OCI-LY1 (cell line): Measurements from ENCODE around the gene IFTAP.
A peak's percentile ranks its signal among the peaks of the same experiment; 100 is the strongest.

Experiments used
- H2AFZ ChIP-seq: fragments of 200-600 bp; sonication (generic), shearing (Covaris generic); 2 replicates; pipeline ENCODE4 v1.6.0; 2014; ENCODE audit warnings: antibody characterized with exemption, mild to moderate bottlenecking, low read length
- H3F3A ChIP-seq: fragments of 200-600 bp; sonication (generic), shearing (Covaris generic); 2 replicates; pipeline ENCODE4 v1.6.0; 2014; ENCODE audit warnings: mild to moderate bottlenecking, antibody characterized with exemption, low read length, moderate library complexity; ENCODE audit not compliant: insufficient read depth
- H3K27ac ChIP-seq: fragments of 200-600 bp; sonication (generic); 2 replicates; pipeline ENCODE4 v1.5.1; 2014; ENCODE audit warnings: low read length, mixed run types, mild to moderate bottlenecking, low read depth; ENCODE audit not compliant: poor library complexity, severe bottlenecking
- H3K27me3 ChIP-seq: fragments of 200-600 bp; sonication (generic); 2 replicates; pipeline ENCODE4 v1.6.0; 2014; ENCODE audit warnings: antibody characterized with exemption, mild to moderate bottlenecking, low read length, moderate library complexity; ENCODE audit not compliant: insufficient read depth
- H3K36me3 ChIP-seq: fragments of 200-600 bp; sonication (generic); 2 replicates; pipeline ENCODE4 v1.6.1; 2014; ENCODE audit warnings: mild to moderate bottlenecking, antibody characterized with exemption, low read length, moderate library complexity, mixed read lengths; ENCODE audit not compliant: insufficient read depth
- H3K4me1 ChIP-seq: fragments of 200-600 bp; sonication (generic); 2 replicates; pipeline ENCODE4 v1.5.1; 2014; ENCODE audit warnings: mild to moderate bottlenecking, low read length, moderate library complexity; ENCODE audit not compliant: insufficient read depth, severe bottlenecking
- H3K4me2 ChIP-seq: fragments of 200-600 bp; sonication (generic), shearing (Covaris generic); 2 replicates; pipeline ENCODE4 v1.6.1; 2014; ENCODE audit warnings: low read length
- H3K4me3 ChIP-seq: fragments of 200-600 bp; sonication (generic); 2 replicates; pipeline ENCODE4 v1.5.1; 2014; ENCODE audit warnings: low read length, low read depth, mild to moderate bottlenecking, mixed read lengths; ENCODE audit not compliant: poor library complexity, severe bottlenecking
- H3K79me2 ChIP-seq: fragments of 200-600 bp; shearing (Covaris generic); 2 replicates; pipeline ENCODE4 v1.6.1; 2016; ENCODE audit warnings: mixed run types, low read length, mixed read lengths; ENCODE audit not compliant: insufficient read depth
- H3K9ac ChIP-seq: fragments of 200-600 bp; sonication (generic), shearing (Covaris generic); 2 replicates; pipeline ENCODE4 v1.6.1; 2014; ENCODE audit warnings: mild to moderate bottlenecking, low read length, mixed read lengths
- H3K9me2 ChIP-seq: fragments of 200-600 bp; sonication (generic), shearing (Covaris generic); 2 replicates; pipeline ENCODE4 v1.6.1; 2014; ENCODE audit warnings: low read depth, mild to moderate bottlenecking, low read length, mixed read lengths
- H3K9me3 ChIP-seq: fragments of 200-600 bp; shearing (Covaris generic); 2 replicates; pipeline ENCODE4 v1.6.1; 2014; ENCODE audit warnings: low read length, mixed read lengths
- H4K20me1 ChIP-seq: fragments of 200-600 bp; sonication (generic), shearing (Covaris generic); 2 replicates; pipeline ENCODE4 v1.6.0; 2016; ENCODE audit warnings: mild to moderate bottlenecking, low read length; ENCODE audit not compliant: insufficient read depth
- CTCF ChIP-seq: fragments of 200-600 bp; sonication (generic), shearing (Covaris generic); IDR thresholded peaks from 2 replicates; pipeline ENCODE4 v1.5.1; 2017; ENCODE audit warnings: mild to moderate bottlenecking, antibody characterized with exemption, low read length, moderate library complexity, mixed read lengths
- EZH2 ChIP-seq: fragments of 200-600 bp; sonication (generic), shearing (Covaris generic); IDR thresholded peaks from 2 replicates; pipeline ENCODE4 v1.8.0; 2017; ENCODE audit warnings: borderline replicate concordance, mixed run types, mild to moderate bottlenecking, antibody characterized with exemption, low read length, moderate library complexity, mixed read lengths

IFTAP gene

GRCh38 chr11:36569095-36569494, 25.2 kb upstream of the IFTAP start:
- Histone ChIP-seq H3K4me2 (peak overlapping the region; percentile 40; the same call in 1 of the 2 replicates), H3K4me1 (peaks cover 90% of the 10 kb centered on the region), H3K36me3 (no peaks in the 10 kb centered on the region), H3K27ac (peak overlapping the region; percentile 81), H3K9ac (peak overlapping the region; percentile 33; the same call in 1 of the 2 replicates), H4K20me1 (no peaks in the 10 kb centered on the region), H2AFZ (no peak overlapping the region), H3K4me3 (peak overlapping the region; percentile 40), H3K27me3 (no peaks in the 10 kb centered on the region), H3F3A (no peaks in the 10 kb centered on the region), H3K9me2 (no peaks in the 10 kb centered on the region), H3K79me2 (no peaks in the 10 kb centered on the region), H3K9me3 (no peaks in the 10 kb centered on the region)
- TF ChIP-seq CTCF (no peak), EZH2 (no peak)

DNA sequence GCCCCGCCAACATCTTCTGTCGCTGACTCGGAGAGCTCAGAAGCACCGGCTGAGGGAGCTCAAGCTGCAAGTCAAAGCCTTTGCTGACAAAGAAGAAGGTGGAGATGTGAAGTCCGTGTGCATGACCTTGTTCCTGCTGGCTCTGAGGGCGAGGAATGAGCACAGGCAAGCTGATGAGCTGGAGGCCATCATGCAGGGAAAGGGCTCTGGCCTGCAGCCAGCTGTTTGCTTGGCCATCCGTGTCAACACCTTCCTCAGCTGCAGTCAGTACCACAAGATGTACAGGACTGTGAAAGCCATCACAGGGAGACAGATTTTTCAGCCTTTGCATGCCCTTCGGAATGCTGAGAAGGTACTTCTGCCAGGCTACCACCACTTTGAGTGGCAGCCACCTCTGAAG, 19.8 kb upstream of the IFTAP start:
- H3K79me2 ChIP-seq, result no peaks in the 10 kb centered on the region
- no peak overlapping the region for H2AFZ ChIP-seq

GRCh38 chr11:36577373-36577772, 16.9 kb upstream of the IFTAP start:
- H3K27ac ChIP-seq, result no peak overlapping the region
- no peaks in the 10 kb centered on the region for H4K20me1 ChIP-seq
- TF ChIP-seq EZH2 (no peak), CTCF (no peak)
- no peak overlapping the region for H3K4me3 ChIP-seq
- peaks cover 11% of the 10 kb centered on the region for H3K9me3 ChIP-seq
- no peak overlapping the region for H2AFZ ChIP-seq
- peak overlapping the region; percentile 26; the same call in 1 of the 2 replicates for H3K4me2 ChIP-seq
- H3K79me2 ChIP-seq, result no peaks in the 10 kb centered on the region
- no peaks in the 10 kb centered on the region for H3F3A ChIP-seq
- no peaks in the 10 kb centered on the region for H3K9me2 ChIP-seq
- H3K27me3 ChIP-seq, result no peaks in the 10 kb centered on the region
- H3K9ac ChIP-seq, result no peak overlapping the region
- H3K36me3 ChIP-seq, result no peaks in the 10 kb centered on the region; the same call in 1 of the 2 replicates
- peaks cover 52% of the 10 kb centered on the region for H3K4me1 ChIP-seq

More for the DNA sequence above, 19.8 kb upstream of the IFTAP start:
- peaks cover 80% of the 10 kb centered on the region for H3K4me1 ChIP-seq
- H4K20me1 ChIP-seq, result no peaks in the 10 kb centered on the region
- H3K9me2 ChIP-seq, result no peaks in the 10 kb centered on the region
- H3K4me3 ChIP-seq, result peak overlapping the region; percentile 23
- H3F3A ChIP-seq, result no peaks in the 10 kb centered on the region
- H3K9ac ChIP-seq, result no peak overlapping the region; the same call in 1 of the 2 replicates
- H3K27ac ChIP-seq, result peak overlapping the region; percentile 55
- H3K4me2 ChIP-seq, result peak overlapping the region; percentile 43; the same call in 1 of the 2 replicates
- TF ChIP-seq CTCF, result 0 out of 2 replicates have a peak, but pooled peaks have one; percentile 15
- TF ChIP-seq EZH2, result no peak
- no peaks in the 10 kb centered on the region for H3K27me3 ChIP-seq
- H3K9me3 ChIP-seq, result no peaks in the 10 kb centered on the region
- no peaks in the 10 kb centered on the region; the same call in 1 of the 2 replicates for H3K36me3 ChIP-seq
